HCT116 (cell line): ENCODE results near the gene TMEM63A.

Experiments used
- POLR2A ChIP-seq: IDR thresholded peaks from 2 replicates; pipeline ENCODE4 v1.7.0; 2011; ENCODE audit warnings: borderline replicate concordance; ENCODE audit not compliant: insufficient read depth, insufficient read length; ENCODE audit errors: extremely low read depth
- REST ChIP-seq: IDR thresholded peaks from 2 replicates; pipeline ENCODE4 v1.6.1; 2012; ENCODE audit warnings: low read depth
- ZFX ChIP-seq: fragments of 450-650 bp; IDR thresholded peaks from 2 replicates; pipeline ENCODE4 v1.6.1; 2017
- TF ChIP-seq, protein P1 (sequence below), 3 experiments: fragments of 200-600 bp in 1 of 3; sonication (generic) in 1 of 3; IDR thresholded peaks in 2 of 3; conservative IDR thresholded peaks in 1 of 3; 2 replicates each; pipeline ENCODE4 v1.5.1; 2012 to 2017; ENCODE audit warnings: low read depth in 2 of 3, low read length in 2 of 3, antibody characterized with exemption in 1 of 3, borderline replicate concordance in 1 of 3, control low read depth in 1 of 3, mild to moderate bottlenecking in 1 of 3, mixed read lengths in 1 of 3, mixed run types in 1 of 3, moderate library complexity in 1 of 3; ENCODE audit not compliant: insufficient read depth in 1 of 3

GRCh38 chr1:225890346-225891228 lies 8.4 kb upstream of the TMEM63A start:
- no peak for TF ChIP-seq REST
- TF ChIP-seq, protein P1, sequence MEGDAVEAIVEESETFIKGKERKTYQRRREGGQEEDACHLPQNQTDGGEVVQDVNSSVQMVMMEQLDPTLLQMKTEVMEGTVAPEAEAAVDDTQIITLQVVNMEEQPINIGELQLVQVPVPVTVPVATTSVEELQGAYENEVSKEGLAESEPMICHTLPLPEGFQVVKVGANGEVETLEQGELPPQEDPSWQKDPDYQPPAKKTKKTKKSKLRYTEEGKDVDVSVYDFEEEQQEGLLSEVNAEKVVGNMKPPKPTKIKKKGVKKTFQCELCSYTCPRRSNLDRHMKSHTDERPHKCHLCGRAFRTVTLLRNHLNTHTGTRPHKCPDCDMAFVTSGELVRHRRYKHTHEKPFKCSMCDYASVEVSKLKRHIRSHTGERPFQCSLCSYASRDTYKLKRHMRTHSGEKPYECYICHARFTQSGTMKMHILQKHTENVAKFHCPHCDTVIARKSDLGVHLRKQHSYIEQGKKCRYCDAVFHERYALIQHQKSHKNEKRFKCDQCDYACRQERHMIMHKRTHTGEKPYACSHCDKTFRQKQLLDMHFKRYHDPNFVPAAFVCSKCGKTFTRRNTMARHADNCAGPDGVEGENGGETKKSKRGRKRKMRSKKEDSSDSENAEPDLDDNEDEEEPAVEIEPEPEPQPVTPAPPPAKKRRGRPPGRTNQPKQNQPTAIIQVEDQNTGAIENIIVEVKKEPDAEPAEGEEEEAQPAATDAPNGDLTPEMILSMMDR (IDR thresholded peaks at IDR 0.05 in 2 of 3, conservative IDR thresholded peaks at IDR 0.05 in 1 of 3; ENCODE audit: borderline replicate concordance in 1 of 3, insufficient read depth in 1 of 3, low read depth in 2 of 3, low read length in 2 of 3) = no peak
- no peak for TF ChIP-seq POLR2A
- TF ChIP-seq ZFX = no peak
